ENCODE measurements around the gene SEMA3G.

Gene SEMA3G

DNA sequence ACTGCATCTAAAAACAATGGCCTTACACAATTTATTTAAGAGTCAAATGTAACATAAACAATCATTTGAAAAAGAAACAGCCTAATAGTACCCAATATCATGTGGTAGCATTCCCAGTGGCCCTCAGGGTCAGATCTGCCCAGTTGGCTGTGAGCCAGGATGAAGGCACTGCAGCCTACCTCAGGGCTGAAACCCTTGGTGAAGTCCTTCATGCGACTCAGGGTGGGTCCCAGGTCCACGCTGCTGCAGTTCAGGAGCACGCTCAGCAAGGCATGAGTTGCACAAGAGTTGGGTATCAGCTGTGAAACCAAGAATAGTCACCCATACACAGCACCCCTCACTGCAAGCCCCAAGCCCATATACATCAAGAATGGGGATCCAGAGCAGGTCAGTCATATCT, 37.1 kb downstream of the SEMA3G start:
- DNase-seq, result no peak

DNA sequence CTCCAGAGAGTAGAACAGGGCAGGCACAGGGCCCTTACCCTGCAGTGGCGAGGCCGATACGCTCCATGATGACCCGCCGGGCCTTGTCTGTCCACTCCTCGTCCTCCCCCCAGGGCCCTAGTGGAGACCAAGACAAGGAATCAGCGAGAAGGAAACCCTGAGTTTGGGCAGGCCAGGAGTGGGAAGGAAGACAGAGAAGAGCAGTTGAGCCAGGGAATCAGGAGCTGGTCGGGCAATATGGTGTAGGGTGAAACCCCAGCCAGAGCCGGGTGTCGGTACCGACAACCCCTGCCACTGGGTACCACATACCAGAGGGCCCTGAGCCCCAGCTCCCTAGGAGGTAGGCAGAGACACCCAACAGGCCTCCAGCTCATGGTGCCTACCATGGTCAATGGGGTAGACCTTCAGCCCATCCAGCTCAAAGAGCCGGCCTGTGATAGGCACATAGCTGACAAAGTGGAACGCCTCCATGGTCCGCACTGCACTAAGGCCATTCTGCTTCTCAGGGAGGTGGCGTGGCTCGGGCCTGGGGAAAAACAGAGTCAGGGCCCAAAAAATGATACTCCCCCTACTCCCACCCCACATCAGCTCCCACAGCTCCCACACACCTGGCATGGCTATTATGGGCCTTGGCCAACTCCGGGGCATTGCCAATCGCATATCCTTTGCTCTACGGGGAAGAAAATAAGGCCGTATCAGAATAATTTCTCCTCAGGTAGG, 38.0 kb downstream of the SEMA3G start:
- no peak for DNase-seq

DNA sequence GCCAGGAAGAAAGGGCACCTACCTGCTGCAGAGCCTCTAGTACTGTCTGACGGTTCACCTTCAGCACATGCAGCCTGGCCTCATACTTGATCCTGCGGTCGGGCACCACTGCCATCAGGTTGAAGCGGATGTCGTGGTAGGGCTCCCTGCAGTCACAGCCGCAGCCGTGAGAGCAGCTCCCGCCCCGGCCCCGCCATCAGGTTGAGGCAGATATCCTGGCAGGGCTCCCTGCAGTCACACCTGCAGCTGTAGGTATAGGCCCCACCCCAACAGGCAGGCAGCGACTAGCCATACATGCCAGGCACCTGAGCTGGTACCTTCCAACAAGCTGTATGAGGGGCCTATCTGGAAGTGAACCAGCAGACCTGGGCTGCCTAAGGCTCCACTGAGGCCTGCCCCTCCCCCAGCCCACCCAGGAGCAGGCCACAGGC, 38.7 kb downstream of the SEMA3G start:
- no peak for DNase-seq

DNA sequence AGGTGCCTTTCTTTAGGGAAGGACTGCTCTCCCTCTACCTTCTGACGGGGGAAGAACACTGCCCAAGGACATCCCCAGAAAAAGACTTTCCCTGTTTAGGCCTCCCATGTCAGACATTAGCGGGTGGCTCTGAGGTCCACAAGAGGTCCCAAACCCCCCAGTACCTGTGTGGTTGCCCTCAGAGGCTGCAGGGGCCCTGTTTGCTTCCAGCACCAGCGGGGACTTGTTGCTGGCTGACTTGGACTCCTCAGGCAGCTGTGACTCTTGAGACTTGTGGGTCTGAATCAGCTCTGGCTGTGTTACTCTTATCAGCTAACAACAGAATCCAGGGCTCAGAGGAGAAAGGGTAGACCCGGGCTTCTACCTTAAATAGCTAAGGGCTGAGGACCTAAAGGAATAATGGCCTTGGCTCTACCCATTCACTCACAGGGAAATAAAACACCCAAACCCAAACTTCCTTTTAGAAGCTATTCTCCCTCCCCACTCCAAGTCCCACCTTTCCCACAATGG, 39.2 kb downstream of the SEMA3G start:
- DNase-seq, result no peak

DNA sequence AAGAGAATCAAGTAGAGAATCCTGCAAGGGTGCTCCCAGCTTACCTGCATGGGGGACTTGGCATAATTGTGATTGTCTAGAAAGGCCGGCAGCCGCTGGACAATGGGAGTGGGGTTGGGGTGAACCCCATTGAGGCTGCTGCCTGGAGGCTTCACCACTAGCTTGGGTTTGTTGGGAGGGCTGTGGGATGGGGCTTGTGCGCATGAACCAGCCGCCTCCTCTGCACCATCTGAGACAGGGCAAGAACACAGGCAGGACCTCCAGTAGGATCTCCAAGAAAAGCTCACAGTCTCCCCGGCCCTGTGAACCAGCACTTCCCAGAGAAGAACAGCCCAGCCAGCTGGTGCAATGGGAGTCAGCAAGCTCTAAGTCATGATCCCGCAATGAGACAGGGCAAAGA, 39.8 kb downstream of the SEMA3G start:
- no peak for DNase-seq

DNA sequence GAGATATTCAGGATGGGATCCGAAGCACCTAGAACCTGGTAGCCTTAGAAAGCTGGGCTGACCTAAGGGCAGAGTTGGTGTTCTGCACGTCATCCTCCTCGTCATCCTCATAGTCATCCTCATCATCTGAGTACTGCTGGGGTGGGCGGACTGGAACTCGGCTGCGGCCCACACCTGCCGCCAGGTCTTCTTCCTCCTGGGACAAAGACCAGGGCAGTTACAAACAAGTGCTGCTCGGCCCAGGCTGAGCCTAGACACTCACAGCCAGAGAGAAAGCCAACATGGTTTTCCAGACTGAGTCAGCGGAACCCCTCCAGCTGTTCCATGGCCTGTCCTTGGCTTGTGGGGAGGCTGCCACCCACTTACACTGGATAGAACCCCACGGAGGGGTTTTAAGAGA, 40.5 kb downstream of the SEMA3G start:
- DNase-seq, result no peak

DNA sequence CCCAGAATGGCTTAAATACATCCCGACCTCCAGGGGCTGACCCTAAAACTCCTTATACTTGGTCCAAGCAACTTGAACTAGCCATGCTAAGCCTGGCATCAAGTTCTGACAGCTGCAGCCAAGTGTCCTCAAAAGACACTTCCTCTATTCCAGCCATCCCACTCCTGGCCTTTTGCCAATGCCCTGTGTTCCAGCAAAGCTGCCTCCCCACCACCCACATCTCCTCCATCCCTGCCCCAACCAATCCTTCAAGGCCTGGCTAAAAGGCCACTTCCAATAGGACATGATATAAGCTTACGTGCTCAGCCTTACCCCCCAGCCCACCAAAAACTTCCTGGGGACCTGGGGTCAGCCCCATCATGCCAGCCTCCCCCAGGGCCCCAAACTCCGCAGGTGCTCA, 40.9 kb downstream of the SEMA3G start:
- DNase-seq, result no peak

DNA sequence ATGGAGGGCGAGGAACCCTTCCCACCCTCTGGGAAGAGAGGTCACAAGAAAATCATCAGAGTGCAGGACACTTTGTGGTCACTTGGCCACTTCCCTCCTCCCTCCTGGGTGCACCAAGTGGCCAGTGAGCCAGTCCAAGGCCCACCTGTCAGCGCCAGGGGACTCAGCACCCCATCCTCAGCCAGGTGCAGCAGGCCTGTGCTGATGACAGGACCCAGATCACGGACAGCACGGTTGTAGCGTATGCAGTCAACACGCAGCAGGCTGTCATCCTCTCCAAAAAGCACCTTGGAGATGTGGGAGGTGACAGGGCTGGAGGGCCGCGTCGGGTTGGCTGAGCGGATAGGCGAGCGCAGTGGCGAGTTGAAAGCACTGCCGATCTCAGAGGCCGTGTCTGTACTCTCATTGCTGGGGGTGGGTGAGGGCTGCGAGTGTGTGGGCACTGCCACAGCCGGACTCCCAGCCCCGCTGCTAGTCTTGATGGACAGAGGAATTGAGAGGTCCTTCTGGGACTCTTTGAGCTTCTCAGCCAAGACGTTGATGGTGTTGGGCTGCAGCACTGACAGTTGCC, 41.5 kb downstream of the SEMA3G start:
- no peak for DNase-seq

DNA sequence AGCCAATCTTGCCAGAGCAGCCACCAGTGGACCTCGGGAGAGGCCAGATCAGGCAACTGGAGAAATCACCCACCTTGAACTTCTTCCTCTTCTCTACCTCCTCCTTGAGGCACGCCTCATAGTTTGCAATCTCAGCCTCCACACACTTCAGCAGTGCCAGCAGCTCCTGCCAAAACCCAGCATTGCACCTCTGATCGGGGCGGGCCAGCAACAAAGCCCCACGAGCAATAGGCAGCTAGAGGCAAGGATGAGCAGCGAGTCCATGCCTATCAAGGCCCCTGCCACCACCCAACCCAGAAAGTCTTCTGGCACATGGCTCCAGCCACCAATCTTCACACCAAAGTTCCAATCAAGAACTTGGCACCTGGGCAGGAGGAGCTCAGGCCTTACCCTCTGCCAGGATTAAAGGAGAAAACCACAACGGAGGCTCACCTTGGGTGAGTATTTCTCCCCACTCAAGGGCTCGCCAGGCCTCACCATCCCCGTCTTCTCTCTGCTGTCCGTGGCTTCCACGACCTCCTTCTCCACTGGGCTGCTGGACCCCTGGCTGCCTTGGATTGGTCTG, 42.1 kb downstream of the SEMA3G start:
- DNase-seq, result no peak

DNA sequence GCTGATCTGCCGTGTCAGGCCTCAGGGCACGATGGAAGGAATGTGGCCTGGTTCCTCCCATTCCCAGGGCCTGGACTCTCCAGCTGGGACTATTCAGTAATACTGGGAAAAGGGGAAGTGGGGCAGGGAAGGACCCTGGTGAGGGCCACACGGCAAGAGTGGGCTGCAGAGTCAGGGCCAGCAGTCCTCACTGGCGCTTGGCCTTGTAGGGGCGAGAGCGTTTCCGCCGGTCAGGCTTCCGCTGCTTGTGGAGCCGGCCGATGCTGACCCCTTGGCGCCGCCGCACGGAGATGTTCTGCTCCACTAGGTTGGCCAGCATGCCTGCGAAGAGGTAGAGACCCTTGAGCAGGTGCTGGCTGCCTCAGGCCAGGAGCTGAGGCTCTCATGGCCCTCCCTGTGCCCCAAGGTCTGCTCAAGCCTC, 42.8 kb downstream of the SEMA3G start:
- no peak for DNase-seq

DNA sequence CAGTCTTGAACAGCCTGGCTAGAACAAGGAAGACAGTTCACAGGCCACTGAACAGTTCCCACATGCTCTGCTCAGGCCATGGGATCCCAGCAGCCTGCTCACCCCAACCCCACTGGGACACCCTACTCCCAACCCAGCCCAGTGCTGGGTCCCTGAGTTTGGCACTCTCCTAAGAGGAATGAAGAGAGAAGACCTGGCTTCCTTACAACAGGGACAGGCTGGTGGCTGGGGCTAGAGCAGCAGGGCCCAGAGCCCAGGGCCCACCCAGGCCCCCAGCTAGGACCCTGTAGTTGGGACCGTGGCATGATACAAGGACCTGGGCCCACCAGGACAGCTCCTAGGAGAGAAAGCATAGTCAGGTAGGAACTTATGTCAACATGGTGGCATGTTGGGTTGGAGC, 43.4 kb downstream of the SEMA3G start:
- DNase-seq, result no peak

DNA sequence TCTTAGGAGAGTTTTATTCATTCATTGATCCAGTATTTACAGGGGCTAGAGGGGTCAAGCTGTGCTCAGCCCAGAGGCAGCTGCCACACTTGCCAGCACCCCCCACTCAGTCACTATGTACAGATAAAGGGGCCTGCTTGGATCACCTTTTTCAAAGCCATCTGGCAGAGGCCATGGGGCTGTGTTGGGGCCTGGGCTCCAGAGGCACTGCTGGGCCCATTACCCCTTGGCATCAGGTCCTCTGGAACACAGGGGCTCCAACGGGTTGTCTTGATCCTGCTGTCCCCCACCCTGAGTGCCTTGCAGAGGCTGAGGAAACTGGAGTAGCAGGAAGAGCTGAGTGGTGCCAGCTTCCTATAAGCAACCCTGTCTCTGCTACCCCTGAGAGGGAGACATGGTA, 43.9 kb downstream of the SEMA3G start:
- DNase-seq, result no peak

DNA sequence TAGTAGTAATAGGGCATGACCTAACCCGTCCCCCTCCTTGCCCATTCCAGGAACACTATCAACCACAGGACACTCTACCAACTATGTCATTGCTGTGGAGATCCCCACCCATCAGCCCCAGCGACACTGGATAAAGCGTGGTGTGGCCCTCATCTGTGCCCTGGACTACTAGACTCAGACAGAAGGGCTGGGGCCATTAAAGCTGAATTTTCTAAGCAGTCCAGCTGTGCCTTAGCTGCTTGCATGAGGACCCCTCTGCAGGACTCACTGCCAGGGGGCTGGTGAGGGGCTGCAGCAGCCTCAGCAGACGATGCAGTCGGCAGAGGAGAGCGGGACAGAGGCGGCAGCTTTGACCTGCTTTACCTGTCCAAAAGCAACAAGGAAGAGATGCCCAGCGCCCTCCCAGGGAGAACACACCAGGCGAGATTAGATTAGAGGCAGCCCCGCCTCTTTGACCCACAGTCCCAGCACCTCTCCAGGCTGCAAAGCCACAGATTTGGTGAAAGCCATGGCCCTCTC, 44.6 kb downstream of the SEMA3G start:
- no peak for DNase-seq

DNA sequence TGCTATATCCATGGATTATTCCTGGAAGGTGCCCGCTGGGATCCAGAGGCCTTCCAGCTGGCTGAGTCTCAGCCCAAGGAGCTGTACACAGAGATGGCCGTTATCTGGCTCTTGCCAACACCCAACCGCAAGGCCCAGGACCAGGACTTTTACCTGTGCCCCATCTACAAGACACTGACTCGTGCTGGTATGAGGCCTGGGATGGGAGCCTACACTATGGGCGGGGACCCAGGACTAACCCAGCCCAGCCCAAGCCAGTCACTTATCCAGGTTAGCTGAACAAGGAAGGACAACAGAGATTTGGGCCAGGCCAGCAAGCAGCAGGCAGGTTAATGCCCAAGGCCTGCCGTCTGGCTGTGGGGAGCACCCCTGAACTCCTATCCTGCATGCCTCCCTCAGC, 45.3 kb downstream of the SEMA3G start:
- DNase-seq, result no peak

DNA sequence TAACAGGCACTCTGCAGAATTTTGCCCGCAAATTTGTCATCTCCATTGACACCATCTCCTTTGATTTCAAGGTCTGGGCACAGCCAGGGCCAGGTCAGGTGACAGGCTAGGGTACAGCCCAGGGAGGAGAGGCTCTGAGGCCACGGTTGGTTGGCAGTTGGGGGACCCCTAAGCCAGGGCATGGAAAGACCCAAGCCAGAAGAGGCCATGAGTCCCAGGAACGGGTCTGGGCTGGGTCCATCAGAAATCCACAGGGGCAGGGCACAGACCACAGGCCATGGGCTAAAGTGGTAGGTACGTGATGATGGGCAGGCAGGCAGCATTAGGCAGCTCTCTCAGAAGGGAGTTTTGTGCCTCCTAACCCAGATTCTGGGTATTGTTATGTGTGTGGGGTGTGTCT, 45.8 kb downstream of the SEMA3G start:
- no peak for DNase-seq

DNA sequence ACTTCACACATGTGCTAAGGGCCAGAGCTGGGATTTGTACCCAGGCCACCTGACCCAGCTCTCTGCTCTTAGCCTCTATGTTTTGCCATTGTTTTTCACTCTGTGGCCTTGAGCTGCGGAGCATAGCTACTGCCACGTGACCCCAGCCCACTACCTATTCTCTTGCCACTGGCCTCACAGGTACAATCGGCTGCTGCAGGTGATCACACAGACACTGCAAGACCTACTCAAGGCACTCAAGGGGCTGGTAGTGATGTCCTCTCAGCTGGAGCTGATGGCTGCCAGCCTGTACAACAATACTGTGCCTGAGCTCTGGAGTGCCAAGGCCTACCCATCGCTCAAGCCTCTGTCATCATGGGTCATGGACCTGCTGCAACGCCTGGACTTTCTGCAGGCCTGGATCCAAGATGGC, 46.2 kb downstream of the SEMA3G start:
- DNase-seq, result no peak

DNA sequence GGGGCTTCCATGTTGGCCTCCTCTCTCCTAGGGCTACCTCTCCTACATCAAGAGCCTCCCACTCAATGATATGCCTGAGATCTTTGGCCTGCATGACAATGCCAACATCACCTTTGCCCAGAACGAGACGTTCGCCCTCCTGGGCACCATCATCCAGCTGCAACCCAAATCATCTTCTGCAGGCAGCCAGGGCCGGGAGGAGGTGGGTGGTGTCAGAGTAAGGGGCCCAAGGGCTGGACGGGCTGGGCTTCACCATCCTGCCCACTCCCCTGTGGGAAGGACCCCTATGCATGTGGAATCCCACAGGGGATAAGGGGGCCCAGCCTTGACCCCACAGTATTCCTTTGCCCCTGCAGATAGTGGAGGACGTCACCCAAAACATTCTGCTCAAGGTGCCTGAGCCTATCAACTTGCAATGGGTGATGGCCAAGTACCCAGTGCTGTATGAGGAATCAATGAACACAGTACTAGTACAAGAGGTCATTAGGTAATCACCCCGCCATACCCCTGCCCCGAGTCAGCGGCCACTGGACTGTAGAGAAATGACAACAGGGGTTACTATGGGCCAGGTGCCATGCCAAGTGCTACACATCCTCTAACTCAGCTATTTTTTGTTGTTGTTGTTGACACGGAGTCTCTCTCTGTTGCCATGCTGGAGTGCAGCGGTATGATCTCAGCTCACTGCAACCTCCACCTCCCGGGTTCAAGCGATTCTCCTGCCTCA, 47.1 kb downstream of the SEMA3G start:
- no peak for DNase-seq

DNA sequence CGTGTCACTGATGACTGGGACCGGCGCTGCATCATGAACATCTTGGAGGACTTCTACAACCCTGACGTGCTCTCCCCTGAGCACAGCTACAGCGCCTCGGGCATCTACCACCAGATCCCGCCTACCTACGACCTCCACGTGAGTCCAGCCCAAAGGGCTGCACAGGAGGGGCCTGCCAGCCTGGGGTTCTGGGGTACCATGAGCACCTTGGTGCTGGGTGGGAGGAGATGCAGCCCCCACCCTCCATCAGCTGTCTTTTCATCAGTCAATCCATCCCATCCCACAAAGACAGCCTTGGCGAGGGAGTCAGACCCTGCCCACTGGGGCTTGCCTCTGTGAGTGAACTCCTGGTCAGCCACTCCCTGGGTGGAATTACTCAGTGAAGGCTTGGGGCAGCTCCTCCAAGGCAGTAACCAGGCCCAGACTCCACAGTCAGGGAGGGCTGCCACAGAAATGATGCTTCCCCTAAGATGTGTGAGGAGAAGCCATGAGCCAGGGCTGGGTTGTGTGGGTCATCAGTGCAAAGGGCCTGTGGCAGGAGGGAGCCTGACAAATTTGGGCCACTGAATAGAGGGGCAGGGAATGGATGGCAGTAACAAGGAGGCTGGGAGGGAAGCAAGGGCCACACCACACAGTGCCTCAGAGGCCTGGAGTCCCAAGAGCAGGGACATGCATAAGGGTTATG, 47.9 kb downstream of the SEMA3G start:
- DNase-seq, result no peak

DNA sequence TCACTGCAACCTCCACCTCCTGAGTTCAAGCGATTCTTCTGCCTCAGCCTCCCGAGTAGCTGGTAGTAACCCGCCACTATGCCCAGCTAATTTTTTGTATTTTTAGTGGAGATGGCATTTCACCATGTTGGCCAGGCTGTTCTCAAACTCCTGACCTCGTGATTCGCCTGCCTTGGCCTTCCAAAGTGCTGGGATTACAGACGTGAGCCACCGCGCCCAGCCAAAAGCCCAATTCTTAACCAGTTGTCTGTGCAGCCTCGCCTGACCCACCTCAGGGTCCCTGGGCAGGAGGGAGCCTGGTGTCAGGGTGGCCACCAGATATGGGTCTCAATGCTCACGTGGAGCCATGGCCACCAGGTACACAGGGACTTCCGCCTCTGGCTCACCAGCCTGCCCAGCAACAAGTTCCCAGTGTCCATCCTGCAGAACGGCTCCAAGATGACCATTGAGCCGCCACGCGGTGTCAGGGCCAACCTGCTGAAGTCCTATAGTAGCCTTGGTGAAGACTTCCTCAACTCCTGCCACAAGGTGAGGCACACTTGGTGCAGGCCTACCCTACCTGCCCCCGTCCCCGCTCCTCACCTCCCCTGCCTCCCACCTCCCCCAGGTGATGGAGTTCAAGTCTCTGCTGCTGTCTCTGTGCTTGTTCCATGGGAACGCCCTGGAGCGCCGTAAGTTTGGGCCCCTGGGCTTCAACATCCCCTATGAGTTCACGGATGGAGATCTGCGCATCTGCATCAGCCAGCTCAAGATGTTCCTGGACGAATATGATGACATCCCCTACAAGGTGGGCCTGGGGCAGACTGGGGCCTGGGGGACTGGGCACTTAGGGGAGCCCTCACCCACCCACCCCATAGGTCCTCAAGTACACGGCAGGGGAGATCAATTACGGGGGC, 48.6 kb downstream of the SEMA3G start:
- DNase-seq, result no peak

DNA sequence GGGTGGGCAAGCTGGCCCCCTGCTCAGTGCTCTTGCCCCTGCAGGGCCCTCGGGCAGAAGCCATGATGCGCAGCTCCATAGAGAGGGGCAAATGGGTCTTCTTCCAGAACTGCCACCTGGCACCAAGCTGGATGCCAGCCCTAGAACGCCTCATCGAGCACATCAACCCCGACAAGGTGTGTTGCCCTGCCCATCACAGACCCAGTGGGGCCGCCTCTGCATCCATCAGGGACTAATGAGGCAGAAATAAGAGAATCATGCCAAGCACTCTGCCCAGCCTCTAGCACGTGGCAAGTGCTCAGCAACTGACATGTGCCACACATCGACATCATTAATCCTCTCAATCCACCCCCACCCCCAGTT, 49.4 kb downstream of the SEMA3G start:
- DNase-seq, result no peak

DNA sequence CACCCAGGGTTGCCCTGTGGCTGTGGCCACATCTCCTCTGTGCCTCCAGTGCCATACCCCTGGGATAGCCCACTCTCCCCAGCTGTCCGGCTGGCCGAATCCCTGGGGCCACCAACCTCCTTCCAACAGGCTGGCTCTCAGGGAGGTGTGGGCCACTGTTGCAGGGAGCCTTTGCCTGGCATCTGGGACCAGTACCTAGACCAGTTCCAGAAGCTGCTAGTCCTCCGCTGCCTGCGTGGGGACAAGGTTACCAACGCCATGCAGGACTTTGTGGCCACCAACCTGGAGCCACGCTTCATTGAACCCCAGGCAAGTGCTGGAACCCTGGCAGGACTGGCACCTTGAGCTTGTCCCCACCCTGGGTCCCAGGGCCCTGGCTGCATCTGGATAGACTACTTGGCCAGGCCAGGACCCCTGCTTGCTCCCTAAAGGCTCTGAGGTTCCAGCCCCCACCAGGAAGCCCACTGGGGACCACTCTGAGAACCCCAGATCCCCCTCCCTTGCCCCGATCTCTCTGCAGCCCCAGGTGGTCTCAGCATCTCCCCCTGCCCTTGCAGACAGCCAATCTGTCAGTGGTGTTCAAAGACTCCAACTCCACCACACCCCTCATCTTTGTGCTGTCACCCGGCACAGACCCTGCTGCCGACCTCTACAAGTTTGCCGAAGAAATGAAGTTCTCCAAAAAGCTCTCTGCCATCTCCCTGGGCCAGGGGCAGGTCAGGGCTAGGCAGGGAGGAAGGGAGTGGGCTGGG, 50.0 kb downstream of the SEMA3G start:
- no peak for DNase-seq
